NCI-H510A treated with DMSO at 0.1 percent for 48 hours (cell line): ENCODE data around the gene SBK3.
A peak's percentile ranks its signal among the peaks of the same experiment; 100 is the strongest.
"Not testable (repeated sequence)": the region's sequence is repeated elsewhere in the genome, so short reads cannot be mapped to it uniquely, and the experiment has no call there.

Experiments
- DNase-seq: peaks from one replicate; lab custom pipeline; 2025; lab: John Stamatoyannopoulos, UW

Gene SBK3

GRCh38 chr19:55545443-55545842 is at the start of gene SBK3:
TSS of gene SBK3 (minus strand) at chr19:55545543. CDS start at chr19:55545543, 0 bp downstream.
- no peak for DNase-seq

GRCh38 chr19:55593096-55593772 is 47.9 kb upstream of the SBK3 start:
- no peak for DNase-seq

GRCh38 chr19:55592391-55593090 is 47.2 kb upstream of the SBK3 start:
- no peak for DNase-seq

GRCh38 chr19:55591555-55591954 is 46.2 kb upstream of the SBK3 start:
- DNase-seq: no peak

GRCh38 chr19:55590617-55591016 is 45.3 kb upstream of the SBK3 start:
- no peak for DNase-seq

- no peak for DNase-seq
Observed at GRCh38 chr19:55590109-55590508, 44.8 kb upstream of the SBK3 start.

GRCh38 chr19:55588738-55589137 is 43.4 kb upstream of the SBK3 start:
- DNase-seq: no peak

GRCh38 chr19:55586976-55587668 is 41.8 kb upstream of the SBK3 start:
- DNase-seq: peak; percentile 92

- peak; percentile 58 for DNase-seq
Observed at GRCh38 chr19:55585658-55586339, 40.5 kb upstream of the SBK3 start.

- no peak for DNase-seq
Observed at GRCh38 chr19:55584871-55585270, 39.5 kb upstream of the SBK3 start.

- DNase-seq: not testable (repeated sequence)
Observed at GRCh38 chr19:55583897-55584296, 38.6 kb upstream of the SBK3 start.

- not testable (repeated sequence) for DNase-seq
Observed at GRCh38 chr19:55582284-55582683, 36.9 kb upstream of the SBK3 start.

GRCh38 chr19:55581823-55582223 is 36.5 kb upstream of the SBK3 start:
- DNase-seq: peak; percentile 6

- no peak for DNase-seq
Observed at GRCh38 chr19:55581145-55581822, 35.9 kb upstream of the SBK3 start.

GRCh38 chr19:55580628-55581144 is 35.3 kb upstream of the SBK3 start, which contains the start of gene ZNF579:
TSS of gene ZNF579 (minus strand) at chr19:55580848. CDS start at chr19:55579639, 1,209 bp downstream.
- DNase-seq: peak; percentile 87

- DNase-seq: no peak
Observed at GRCh38 chr19:55579766-55580621, 34.7 kb upstream of the SBK3 start.

- DNase-seq: no peak
Observed at GRCh38 chr19:55578761-55579747, 33.7 kb upstream of the SBK3 start.

- DNase-seq: no peak
Observed at GRCh38 chr19:55578031-55578760, 32.9 kb upstream of the SBK3 start.

- DNase-seq: no peak
Observed at GRCh38 chr19:55576746-55577145, 31.4 kb upstream of the SBK3 start.
